Colonic mucosa (tissue), 4 donors: ENCODE results near the gene TNF. TPM values are rescaled to one million over a fixed set of nuclear protein-coding genes. Genes with fewer than 3 reads are reported as not detected.

Experiments used
- DNase-seq: peaks from one replicate; pipeline ENCODE4 v3.0.0-alpha.2; 2020
- H3K27ac ChIP-seq: fragments of 200-600 bp; one replicate; pipeline ENCODE4 v1.8.0; 2021
- H3K27me3 ChIP-seq: fragments of 200-600 bp; one replicate; pipeline ENCODE4 v1.8.0; 2021
- H3K36me3 ChIP-seq: fragments of 200-600 bp; one replicate; pipeline ENCODE4 v1.8.0; 2021
- H3K4me1 ChIP-seq: fragments of 200-600 bp; one replicate; pipeline ENCODE4 v1.8.0; 2021; ENCODE audit warnings: mild to moderate bottlenecking
- H3K4me3 ChIP-seq: fragments of 200-600 bp; one replicate; pipeline ENCODE4 v1.8.0; 2021
- H3K9ac ChIP-seq, 2 donors: one replicate each; pipeline ENCODE4 v1.7.0; 2013; ENCODE audit warnings: control low read depth in 2 of 2, low read depth in 2 of 2, low read length in 2 of 2
- H3K9me3 ChIP-seq: fragments of 200-600 bp; one replicate; pipeline ENCODE4 v1.8.0; 2021
- intact Hi-C: fragments of 100-400 bp; cut with DNase I; formaldehyde crosslinking; loops from one replicate; pipeline ENCODE4 v1.14.1; 2022
- total RNA-seq, 2 donors: library from RNA; stranded (reverse); fragmentation: NEBNext Ultra II Directional in 1 of 2; extraction: Animal tissue kit (Norgen Biotek cat#: 25700) in 1 of 2; gene quantifications; one replicate each; pipeline ENCODE4 v1.2.1, GENCODE V29; 2021
- TF ChIP-seq, protein P1 (sequence below): fragments of 200-600 bp; IDR thresholded peaks from one replicate; pipeline ENCODE4 v1.8.0; 2022; ENCODE audit warnings: antibody characterized with exemption, mild to moderate bottlenecking
- donor health status: healthy.
- donor health status: DM: no; HTN: no; CAD: no.
- donor health status: DM: no; HTN: no; CAD: no.

The TNF gene
- total RNA-seq, 2 donors from 2014 or later, result 0.48 to 1.4 TPM

GRCh38 chr6:31626952-31627351 is 51.6 kb downstream of the TNF start:
- H3K4me1 ChIP-seq, result peaks cover 2% of the 10 kb centered on the region
- intact Hi-C loops, result no loop called here
- H3K36me3 ChIP-seq, result peaks cover 43% of the 10 kb centered on the region
- H3K9me3 ChIP-seq, result no peaks in the 10 kb centered on the region
- no peaks in the 10 kb centered on the region for H3K27me3 ChIP-seq
- no peak for DNase-seq
- H3K9ac ChIP-seq, result no peak overlapping the region
- H3K27ac ChIP-seq, result no peak overlapping the region
- TF ChIP-seq, protein P1, sequence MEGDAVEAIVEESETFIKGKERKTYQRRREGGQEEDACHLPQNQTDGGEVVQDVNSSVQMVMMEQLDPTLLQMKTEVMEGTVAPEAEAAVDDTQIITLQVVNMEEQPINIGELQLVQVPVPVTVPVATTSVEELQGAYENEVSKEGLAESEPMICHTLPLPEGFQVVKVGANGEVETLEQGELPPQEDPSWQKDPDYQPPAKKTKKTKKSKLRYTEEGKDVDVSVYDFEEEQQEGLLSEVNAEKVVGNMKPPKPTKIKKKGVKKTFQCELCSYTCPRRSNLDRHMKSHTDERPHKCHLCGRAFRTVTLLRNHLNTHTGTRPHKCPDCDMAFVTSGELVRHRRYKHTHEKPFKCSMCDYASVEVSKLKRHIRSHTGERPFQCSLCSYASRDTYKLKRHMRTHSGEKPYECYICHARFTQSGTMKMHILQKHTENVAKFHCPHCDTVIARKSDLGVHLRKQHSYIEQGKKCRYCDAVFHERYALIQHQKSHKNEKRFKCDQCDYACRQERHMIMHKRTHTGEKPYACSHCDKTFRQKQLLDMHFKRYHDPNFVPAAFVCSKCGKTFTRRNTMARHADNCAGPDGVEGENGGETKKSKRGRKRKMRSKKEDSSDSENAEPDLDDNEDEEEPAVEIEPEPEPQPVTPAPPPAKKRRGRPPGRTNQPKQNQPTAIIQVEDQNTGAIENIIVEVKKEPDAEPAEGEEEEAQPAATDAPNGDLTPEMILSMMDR, result no peak
- no peak overlapping the region for H3K4me3 ChIP-seq

DNA sequence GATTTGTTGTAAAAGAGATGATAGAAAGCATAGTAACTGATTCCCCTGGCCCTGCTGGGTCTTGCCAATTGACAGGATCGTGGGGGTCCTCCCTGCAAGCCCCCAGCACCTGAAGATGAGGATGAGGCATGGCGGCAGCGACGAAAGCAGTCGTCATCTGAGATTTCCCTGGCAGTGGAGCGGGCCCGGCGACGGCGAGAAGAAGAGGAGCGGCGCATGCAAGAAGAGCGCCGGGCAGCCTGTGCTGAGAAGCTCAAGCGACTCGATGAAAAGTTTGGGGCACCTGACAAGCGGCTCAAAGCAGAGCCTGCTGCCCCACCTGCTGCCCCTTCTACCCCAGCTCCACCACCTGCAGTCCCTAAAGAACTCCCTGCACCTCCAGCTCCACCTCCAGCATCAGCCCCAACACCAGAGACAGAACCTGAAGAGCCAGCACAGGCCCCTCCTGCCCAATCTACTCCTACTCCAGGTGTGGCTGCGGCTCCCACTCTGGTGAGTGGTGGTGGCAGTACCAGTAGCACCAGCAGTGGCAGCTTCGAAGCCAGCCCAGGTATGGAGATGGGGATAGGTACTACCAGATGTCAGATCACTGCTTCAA is 52.4 kb downstream of the TNF start:
- intact Hi-C loops, result no loop called here
- Histone ChIP-seq H3K4me1 (no peaks in the 10 kb centered on the region), H3K4me3 (no peak overlapping the region), H3K27ac (no peak overlapping the region), H3K36me3 (peaks cover 47% of the 10 kb centered on the region), H3K9me3 (no peaks in the 10 kb centered on the region), H3K9ac (no peak overlapping the region), H3K27me3 (no peaks in the 10 kb centered on the region)
- no peak for DNase-seq
- TF ChIP-seq, protein P1, result no peak

Other genes starting within 250 kb of the TNF start
- 1,000 to 10,000 TPM; 1,153 to 3,111 TPM for gene HLA-B, start 218.4 kb upstream of the TNF start, total RNA-seq
- gene MICA, start 172.0 kb upstream of the TNF start, total RNA-seq, result 10 to 100 TPM; 15.0 to 26.7 TPM
- 1 to 10 TPM; 5.6 to 6.7 TPM for gene MICB, start 77.4 kb upstream of the TNF start, total RNA-seq
- gene MCCD1, start 46.6 kb upstream of the TNF start, total RNA-seq, result not detected
- gene DDX39B, start 33.6 kb upstream of the TNF start, total RNA-seq, result 100 to 1,000 TPM; 213 to 422 TPM
- gene ATP6V1G2, start 29.0 kb upstream of the TNF start, total RNA-seq, result under 1 TPM; 0.57 to 0.85 TPM
- 10 to 100 TPM; 16.1 to 18.8 TPM for gene NFKBIL1, start 28.0 kb upstream of the TNF start, total RNA-seq
- 1 to 10 TPM in 1 of 2 donors, under 1 TPM in 1; 0.35 to 2.4 TPM for gene LTA, start 3.3 kb upstream of the TNF start, total RNA-seq
- gene LTB, start 6.9 kb downstream of the TNF start, total RNA-seq, result 1 to 10 TPM; 3.4 to 5.7 TPM
- gene LST1, start 10.7 kb downstream of the TNF start, total RNA-seq, result 1 to 10 TPM; 4.8 to 9.2 TPM
- under 1 TPM; 0.67 to 0.90 TPM for gene NCR3, start 17.4 kb downstream of the TNF start, total RNA-seq
- 10 to 100 TPM in 1 of 2 donors, 1 to 10 TPM in 1; 5.0 to 20.7 TPM for gene AIF1, start 39.7 kb downstream of the TNF start, total RNA-seq
- 100 to 1,000 TPM; 107 to 171 TPM for gene PRRC2A, start 45.1 kb downstream of the TNF start, total RNA-seq
- gene BAG6, start 77.1 kb downstream of the TNF start, total RNA-seq, result 100 to 1,000 TPM; 266 to 337 TPM
- 1 to 10 TPM; 1.6 to 2.4 TPM for gene APOM, start 80.3 kb downstream of the TNF start, total RNA-seq
- 10 to 100 TPM; 28.3 to 32.8 TPM for gene C6orf47, start 85.2 kb downstream of the TNF start, total RNA-seq
- 10 to 100 TPM; 11.0 to 14.9 TPM for gene GPANK1, start 89.4 kb downstream of the TNF start, total RNA-seq
- 100 to 1,000 TPM; 140 to 152 TPM for gene CSNK2B, start 90.5 kb downstream of the TNF start, total RNA-seq
- 1 to 10 TPM; 4.4 to 9.0 TPM for gene LY6G5B, start 94.4 kb downstream of the TNF start, total RNA-seq
- 1 to 10 TPM; 1.9 to 2.8 TPM for gene LY6G5C, start 105.5 kb downstream of the TNF start, total RNA-seq
- 10 to 100 TPM; 56.8 to 65.2 TPM for gene ABHD16A, start 127.8 kb downstream of the TNF start, total RNA-seq
- gene LY6G6F, start 131.3 kb downstream of the TNF start, total RNA-seq, result not detected
- not detected for gene LY6G6D, start 139.8 kb downstream of the TNF start, total RNA-seq
- 1 to 10 TPM in 1 of 2 donors, not detected in 1; 2.3 TPM for gene LY6G6C, start 146.2 kb downstream of the TNF start, total RNA-seq
- gene MPIG6B, start 147.8 kb downstream of the TNF start, total RNA-seq, result under 1 TPM; 0.19 to 0.57 TPM
- gene DDAH2, start 153.7 kb downstream of the TNF start, total RNA-seq, result 10 to 100 TPM; 92.1 to 98.7 TPM
- 100 to 1,000 TPM; 622 to 646 TPM for gene CLIC1, start 161.0 kb downstream of the TNF start, total RNA-seq
- gene MSH5, start 164.4 kb downstream of the TNF start, total RNA-seq, result 10 to 100 TPM; 13.3 to 34.2 TPM
- 1 to 10 TPM; 1.7 to 8.9 TPM for gene SAPCD1, start 187.1 kb downstream of the TNF start, total RNA-seq
- gene VWA7, start 201.8 kb downstream of the TNF start, total RNA-seq, result 10 to 100 TPM in 1 of 2 donors, 1 to 10 TPM in 1; 6.1 to 10.1 TPM
- gene VARS1, start 220.2 kb downstream of the TNF start, total RNA-seq, result 100 to 1,000 TPM in 1 of 2 donors, 10 to 100 TPM in 1; 40.8 to 136 TPM
- gene LSM2, start 231.4 kb downstream of the TNF start, total RNA-seq, result 10 to 100 TPM; 37.6 to 61.3 TPM
- 1 to 10 TPM in 1 of 2 donors, under 1 TPM in 1; 0.98 to 1.4 TPM for gene HSPA1L, start 239.7 kb downstream of the TNF start, total RNA-seq
- gene HSPA1A, start 240.0 kb downstream of the TNF start, total RNA-seq, result 100 to 1,000 TPM; 248 to 397 TPM